GM12873 (cell line): Measurements from ENCODE around the gene SPOP.

Source experiments
- CTCF ChIP-seq: IDR thresholded peaks from 2 replicates; pipeline ENCODE4 v1.5.1; 2012; ENCODE audit warnings: low read depth, mild to moderate bottlenecking, moderate library complexity, low read length, control low read depth; ENCODE audit not compliant: insufficient read depth; ENCODE audit errors: missing control alignments

The SPOP gene

GRCh38 chr17:49588312-49588711 lies 89.6 kb downstream of the SPOP start:
- no peak for TF ChIP-seq CTCF

- no peak for TF ChIP-seq CTCF
Measured at GRCh38 chr17:49587366-49588073, 90.4 kb downstream of the SPOP start.

GRCh38 chr17:49585422-49586027 lies 92.4 kb downstream of the SPOP start:
- TF ChIP-seq CTCF: peak; percentile 41

GRCh38 chr17:49583889-49584288 lies 94.0 kb downstream of the SPOP start:
- TF ChIP-seq CTCF: no peak

GRCh38 chr17:49583226-49583625 lies 94.7 kb downstream of the SPOP start:
- no peak for TF ChIP-seq CTCF

GRCh38 chr17:49582789-49583188 lies 95.1 kb downstream of the SPOP start:
- no peak for TF ChIP-seq CTCF

- TF ChIP-seq CTCF: no peak
Measured at GRCh38 chr17:49582055-49582722, 95.7 kb downstream of the SPOP start.
